GM18517 (cell line): ENCODE data around the gene PPP1R14D.

Experiments used
- ATAC-seq: cut with Tn5 transposase; IDR thresholded peaks from one replicate; pipeline ENCODE4 v1.9.1; 2021; ENCODE audit warnings: mild to moderate bottlenecking, moderate library complexity; ENCODE audit not compliant: unreplicated experiment

The PPP1R14D gene

DNA sequence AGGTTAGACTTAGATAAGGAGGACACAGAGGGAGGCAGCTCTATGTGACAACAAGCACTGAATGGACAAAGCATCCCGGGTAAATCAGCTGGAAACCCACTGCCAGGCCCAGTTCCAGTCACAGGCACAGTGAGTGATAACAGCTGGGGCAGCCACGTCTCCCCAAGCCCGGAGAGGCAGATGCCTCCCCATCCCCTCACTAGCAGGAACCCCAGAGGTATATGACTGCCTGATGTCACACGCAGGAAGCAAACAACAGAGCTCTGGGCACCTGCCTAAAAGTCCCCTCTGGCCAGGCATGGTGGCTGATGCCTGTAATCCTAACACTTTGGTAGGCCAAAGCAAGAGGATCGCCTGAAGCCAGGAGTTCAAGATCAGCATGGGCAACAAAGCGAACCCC, 40.5 kb downstream of the PPP1R14D start:
- ATAC-seq, result no peak

DNA sequence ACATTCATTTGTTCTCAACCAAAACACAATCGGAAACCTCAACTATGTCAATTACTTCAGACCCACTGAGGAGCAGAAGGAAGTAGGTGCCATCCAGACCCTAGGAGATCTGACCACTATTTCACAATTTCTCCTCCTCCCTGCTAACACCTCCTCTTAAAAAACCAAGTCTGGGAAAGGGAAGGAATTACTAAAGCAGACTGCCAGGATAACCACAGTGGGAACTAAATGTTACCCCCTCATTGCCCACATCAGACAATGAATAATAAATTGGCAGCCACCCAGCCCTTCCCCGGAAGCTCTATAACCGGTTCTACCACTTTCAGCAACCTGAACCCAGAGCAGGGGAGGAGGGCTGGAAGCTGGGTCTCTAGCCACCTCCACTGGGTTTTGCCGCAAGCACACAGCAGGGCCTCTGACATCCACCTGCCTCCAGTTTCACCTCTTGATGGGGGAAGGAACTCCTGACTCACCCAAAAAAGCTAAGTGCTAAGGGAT, 41.1 kb downstream of the PPP1R14D start:
- no peak for ATAC-seq

DNA sequence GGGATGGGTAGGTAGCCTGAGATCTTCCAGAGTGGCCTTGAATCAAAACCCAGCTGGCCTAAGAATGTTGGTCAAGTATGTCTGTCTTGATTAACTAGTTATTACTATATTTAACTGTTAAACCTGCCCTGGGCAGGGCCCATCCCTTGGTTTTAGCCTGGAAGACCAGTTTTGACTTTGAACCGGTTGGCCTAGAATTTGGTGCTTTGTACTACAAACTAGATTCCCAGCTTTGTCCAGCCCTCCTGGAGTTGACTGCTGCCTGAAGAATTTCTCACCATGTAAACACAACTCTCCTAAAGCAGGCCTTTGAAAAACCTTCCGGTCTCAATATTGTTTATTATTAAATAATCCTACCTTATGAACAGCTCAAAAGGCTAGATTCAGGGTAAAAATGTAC, 42.7 kb downstream of the PPP1R14D start:
- ATAC-seq, result no peak

DNA sequence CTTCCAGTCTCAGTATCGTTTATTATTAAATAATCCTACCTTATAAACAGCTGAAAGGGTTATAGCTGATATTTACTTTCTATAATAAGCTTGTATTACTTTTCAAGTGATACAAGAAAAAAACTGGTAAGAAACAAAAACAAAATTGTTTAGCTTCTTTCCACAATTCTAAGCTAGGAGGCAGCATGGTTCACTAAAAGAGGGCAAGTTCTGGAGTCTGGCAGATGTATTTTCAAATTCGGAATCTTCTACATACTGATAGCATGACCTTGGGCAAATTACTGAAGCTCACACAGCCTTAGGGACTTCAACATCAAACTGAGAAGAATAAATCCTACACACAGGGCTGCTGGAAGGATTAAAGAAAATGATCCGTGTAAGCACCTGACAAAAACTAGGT, 43.3 kb downstream of the PPP1R14D start:
- no peak for ATAC-seq

DNA sequence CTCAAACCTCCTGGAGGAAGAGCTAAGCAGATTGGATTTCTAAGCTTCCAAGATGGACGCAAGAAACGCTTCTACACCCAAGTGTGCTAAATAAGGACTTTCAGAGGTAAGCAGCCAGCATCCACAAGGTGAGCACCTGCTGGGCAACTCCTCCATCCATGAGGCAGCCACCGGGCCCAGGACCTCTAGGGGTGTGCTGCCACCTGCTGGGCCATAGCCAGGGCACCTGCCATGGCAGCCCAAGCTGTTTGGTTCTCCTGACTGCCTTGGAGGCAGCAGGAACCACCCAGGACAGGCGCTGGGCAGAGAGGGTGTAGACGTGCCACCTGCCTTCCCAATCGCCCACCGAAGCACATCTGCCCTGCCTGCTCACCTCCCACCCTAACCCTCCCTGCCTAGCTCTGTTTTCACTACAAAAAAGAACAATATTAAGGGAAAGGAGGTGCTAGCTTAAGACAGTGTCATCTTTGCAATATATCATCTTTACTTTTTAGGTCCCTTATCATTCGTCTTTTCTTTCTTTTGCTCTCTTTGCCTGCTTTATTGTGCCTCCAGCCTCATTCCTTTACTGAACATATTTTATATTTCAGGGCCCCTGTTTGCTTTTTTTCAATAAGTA, 45.8 kb downstream of the PPP1R14D start:
- no peak for ATAC-seq

DNA sequence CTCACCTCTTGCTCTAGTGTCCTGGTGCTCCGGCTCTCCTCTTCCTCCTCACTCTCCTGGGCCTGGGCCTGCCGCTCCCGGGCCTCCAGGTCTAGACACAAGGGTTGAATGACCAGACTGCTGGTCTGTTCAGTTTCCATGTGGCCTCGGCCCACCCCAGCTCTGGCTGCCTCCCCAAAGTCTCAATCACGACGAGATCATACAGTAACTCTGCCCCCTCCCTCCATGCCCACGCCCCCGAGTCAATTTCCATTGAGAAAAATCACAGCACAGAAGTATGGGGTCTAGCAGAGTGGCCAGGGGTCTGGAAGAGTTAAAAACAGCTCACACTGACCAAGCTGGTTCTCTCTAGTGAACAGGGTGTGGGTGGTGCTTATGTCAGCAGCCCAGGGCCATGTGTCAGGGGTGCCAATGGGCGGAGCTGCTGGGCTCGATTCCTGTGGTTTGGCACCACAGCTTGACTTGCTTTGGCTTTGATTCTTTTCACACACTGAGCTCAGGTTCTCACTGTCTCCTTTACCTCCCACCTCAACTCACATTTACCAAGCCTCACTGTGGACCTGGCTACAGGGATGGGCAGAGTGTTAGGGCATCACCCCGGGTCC, 51.9 kb downstream of the PPP1R14D start:
- no peak for ATAC-seq

DNA sequence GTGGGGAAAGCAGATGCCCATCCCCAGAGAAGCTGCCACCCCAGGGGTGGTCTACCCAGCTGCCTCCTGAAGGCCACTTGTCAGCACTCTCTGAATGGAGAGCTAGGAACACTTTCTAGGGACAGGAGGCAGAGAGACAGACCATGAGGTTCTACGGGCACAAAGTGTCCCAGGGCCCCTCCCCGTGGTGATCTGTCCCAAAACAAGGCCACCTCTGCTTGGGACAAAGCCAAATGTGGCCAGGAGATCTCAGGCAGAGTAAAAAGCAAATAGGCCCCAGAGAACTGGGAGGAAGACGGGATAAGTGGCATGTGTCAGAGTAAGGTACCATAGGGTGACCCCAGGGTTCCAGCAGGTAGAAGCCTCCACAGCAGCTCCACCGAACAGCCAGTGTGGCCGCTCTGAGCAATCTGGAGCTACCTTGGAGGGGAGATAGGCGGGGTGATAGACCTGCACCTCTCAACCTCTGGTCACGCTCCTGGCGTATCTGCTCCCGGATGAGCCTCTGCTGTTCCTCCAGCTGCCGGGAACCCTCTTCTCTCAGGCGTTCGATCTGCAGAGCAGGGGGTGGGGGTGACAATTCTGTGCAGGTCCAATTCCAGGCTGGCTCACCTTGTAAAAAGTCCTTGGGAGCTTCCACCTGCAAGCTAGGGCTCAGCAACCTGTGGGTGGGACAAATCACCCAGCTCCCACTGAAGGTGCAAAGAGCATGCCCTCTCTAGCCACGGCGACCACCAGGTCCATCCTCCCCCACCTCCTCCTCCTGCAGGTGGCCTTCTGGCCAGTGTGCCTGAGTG, 52.6 kb downstream of the PPP1R14D start:
- ATAC-seq, result no peak

DNA sequence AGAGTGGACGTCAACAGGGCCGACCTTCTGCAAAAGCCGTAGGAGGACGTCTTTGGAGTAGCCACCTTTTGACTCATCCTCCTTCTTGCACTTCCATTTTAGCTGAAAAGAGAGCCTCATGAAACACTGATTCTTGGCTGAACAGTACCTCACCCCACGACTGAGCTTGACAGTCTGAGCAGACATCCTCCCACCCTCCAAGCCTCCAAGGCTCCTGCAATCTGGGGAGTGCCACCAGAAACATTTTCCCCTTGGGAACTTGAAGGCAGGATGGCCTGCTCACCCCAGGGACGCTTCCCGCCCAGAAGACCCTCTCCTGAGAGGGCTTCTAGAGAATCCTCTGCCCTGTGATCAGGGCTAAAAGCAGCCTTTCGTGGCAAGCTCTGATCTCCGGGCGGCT, 53.5 kb downstream of the PPP1R14D start:
- no peak for ATAC-seq

DNA sequence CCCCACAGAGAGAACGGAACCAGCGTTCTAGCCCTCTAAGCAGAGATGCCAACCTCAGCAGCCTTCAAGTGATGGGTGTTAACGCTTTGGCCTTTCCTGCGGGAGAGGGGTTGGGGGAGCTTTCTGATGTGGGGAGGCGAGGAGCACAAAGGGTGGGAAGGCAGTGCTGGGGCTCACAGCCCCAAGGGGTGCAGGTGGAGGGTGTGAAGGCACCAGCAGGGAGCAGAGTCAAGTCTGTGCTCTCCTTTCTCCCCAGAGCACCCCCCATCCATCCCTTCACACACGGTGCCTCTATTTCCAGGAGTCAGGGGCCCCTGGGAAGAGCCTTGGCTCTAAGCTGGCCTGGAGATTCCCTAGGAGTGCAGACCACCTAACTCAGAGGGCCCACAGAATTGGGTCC, 54.6 kb downstream of the PPP1R14D start:
- no peak for ATAC-seq

DNA sequence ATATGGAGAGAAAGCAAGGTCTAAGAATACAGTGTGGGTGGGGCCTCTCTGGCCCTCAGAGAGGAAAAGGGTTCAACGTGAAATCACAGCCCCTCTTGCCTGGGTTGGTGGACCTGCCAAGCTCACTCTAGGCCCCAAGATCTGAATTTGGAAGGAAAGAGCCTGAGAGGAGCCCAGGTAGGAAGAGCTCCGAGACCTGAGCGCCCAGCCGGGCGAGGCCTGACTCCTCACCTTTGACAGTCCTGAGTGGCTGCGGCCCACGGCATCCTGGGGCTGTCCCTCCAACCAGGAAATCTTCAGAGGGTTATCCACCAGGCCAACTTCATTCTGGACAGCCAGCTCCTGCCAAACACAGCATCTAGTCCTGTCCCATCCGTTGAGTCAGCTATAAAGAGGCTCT, 55.0 kb downstream of the PPP1R14D start:
- no peak for ATAC-seq

DNA sequence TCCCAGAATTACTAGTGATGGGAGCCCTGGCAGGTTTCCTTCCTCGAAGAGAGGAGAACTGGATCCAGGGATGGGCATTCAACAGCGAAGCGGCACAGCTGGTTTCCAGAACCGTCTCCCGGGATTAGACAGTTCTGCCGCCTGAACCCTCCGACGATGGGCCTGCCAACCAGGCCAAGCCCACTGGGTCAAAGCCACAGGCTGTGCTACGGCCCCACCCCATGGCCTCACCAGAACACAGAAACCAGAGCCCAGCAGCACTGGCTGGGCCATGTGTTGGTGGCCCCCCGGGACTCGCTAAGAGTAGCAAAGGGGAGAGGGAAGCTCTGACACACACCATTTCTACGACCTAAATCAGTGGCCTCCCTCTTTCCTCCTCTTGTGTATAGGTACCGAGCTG, 56.5 kb downstream of the PPP1R14D start:
- ATAC-seq, result no peak

DNA sequence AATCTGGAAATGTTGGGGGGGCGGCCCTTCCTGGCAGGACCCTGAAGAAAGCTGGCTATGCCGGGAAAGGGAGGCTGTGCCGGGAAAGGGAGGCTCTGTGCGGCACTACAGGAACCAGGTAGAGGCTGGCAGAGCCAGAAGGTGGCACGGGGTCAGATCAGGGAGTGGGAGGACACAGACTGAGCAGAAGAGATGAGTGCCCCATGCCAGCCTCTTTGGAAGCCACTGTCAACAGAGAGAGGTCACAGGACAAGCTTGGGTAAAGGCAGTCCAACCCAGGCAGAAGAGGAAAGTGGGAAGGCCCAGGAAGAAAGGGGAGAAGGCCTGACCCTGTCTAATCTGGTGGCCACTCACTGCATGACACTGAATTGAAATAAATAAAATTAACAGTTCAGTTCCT, 57.3 kb downstream of the PPP1R14D start:
- ATAC-seq, result no peak

DNA sequence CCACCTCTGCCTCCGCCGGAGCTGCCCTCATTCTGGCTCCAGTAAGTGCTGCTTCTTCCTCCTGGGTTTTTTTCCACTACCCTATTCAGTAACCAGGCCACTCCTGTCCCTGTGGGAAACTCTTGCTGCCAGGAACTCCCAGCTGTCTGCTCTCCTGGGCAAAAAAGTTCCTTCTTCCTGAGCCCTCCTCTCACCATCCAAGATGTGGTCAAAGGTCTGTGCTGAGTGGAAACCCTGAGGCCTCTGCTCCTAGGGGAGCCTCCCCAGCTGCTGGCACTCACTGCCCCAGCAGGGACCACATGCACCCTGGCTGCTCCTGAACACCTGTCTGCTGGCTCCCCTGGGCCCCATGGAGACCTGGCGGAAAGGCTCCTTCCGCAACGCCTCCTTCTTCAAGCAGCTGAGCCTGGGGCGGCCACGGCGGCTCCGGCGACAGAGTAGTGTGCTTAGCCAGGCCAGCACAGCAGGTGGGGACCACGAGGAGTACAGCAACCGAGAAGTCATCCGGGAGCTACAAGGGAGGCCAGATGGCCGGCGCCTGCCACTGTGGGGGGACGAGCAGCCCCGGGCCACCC, 58.3 kb downstream of the PPP1R14D start:
- no peak for ATAC-seq

DNA sequence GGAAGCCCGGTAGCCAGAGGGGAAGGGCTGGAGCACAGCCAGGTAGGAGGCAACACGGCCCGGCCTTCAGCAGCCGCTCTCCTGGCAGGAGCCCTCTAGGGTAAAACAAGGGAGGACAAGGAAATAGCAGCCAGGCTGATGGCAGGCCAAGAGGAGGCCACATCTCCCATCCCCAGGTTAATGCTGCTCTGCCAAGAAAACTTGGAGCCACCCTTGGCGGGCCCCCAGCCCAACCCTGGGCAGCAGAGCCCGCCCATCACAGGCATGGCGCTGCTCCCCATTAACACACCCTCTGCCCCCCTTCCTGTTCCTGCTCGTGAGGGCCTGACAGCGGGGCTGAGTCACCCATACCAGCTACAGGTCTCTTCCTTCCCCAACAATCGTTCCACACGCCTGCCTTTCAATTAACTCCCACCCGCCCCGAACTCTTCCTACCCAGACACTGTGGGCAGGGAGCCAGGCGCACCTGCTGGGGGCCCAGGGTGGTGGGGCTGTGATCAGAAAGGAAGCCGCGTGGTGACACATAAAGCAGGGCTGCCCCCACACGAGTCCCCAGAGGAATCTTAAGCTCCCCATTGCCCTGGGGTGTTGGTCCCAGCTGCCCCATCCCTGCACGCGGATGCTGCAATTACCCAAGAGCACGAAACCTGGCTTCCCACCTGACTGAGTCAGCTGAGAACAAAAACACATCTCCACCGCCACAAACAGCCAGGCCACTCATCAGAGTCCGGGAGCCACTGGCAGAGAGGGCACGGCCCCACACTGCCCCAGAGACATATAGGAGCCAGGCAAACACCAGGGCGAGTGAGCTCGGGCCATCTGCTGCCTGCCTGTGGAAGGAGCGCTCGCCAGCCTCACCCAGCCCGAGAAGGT, 59.0 kb downstream of the PPP1R14D start, which contains the start of gene C15orf62:
Gene C15orf62 (plus strand): TSS at position 707 of the 873 bp plus-strand sequence. CDS start 516 bp downstream, outside the sequence.
- peak; percentile 39 for ATAC-seq

DNA sequence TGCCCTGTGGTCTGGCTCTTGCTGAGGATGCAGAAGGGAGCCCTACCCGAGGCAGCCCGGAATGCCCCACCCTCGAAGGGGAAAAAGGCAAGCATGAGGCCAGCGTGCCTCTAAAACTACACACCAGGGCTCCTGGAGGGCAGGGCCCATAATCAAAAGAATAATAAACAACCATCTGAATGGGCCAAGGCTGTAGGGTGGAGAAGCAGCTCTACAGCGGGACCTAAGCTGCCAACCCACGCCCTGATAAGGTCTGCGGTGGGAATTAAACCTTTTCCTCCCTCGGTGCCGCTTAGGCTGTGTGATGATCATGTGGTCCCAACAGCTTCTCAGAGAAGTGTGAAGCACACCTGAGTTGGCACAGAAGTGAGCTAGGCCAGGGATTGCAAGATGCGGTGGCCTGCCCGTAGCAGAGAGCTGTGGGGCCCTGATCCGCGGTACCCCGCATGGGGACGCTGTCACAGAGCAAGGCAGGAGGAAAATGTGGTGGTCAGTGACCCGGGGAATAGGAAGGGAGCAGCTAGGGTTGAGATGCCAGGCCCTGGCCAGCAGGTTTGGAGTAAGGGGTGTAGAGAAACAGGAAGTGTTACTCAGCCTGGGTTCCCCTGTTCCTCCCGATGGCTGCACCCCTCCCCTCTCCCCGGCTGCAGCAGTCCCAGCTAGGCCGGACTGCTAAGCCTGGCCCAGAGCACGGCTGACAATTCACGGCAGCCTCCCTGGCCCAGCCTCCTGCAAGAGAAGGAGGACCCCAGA, 59.8 kb downstream of the PPP1R14D start:
- no peak for ATAC-seq

DNA sequence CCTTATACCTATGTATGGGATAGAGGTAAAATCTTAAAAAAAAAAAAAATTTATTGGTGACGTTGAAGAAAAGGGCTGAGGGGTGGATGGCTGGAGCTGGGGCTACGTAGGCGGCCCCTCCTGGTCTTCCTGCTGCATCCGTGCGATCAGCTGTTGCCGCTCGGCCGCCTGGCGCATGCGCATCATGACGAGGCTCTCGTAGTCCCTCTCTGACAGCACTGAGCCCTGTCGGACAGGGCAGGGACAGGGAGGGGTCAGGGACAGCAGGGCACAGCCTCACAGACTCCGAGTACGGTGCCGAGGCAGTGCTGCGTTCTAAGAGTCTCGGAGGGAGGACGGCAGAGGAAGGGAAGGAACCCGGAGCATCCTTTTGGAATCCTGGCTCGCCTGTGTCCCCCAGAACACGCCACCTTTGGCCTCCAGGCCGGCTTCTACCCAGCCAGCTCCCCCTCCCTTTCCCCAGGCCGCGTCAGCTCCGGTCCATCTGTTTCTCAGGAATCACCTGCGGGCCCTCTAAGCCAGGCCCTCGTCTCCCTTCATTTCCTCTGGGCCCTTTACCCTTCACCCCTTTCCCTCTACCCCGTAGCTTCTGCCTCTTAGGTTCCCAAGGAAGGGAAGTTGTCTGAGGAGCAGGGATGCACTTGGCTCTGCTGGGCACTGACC, 60.5 kb downstream of the PPP1R14D start:
- no peak for ATAC-seq

DNA sequence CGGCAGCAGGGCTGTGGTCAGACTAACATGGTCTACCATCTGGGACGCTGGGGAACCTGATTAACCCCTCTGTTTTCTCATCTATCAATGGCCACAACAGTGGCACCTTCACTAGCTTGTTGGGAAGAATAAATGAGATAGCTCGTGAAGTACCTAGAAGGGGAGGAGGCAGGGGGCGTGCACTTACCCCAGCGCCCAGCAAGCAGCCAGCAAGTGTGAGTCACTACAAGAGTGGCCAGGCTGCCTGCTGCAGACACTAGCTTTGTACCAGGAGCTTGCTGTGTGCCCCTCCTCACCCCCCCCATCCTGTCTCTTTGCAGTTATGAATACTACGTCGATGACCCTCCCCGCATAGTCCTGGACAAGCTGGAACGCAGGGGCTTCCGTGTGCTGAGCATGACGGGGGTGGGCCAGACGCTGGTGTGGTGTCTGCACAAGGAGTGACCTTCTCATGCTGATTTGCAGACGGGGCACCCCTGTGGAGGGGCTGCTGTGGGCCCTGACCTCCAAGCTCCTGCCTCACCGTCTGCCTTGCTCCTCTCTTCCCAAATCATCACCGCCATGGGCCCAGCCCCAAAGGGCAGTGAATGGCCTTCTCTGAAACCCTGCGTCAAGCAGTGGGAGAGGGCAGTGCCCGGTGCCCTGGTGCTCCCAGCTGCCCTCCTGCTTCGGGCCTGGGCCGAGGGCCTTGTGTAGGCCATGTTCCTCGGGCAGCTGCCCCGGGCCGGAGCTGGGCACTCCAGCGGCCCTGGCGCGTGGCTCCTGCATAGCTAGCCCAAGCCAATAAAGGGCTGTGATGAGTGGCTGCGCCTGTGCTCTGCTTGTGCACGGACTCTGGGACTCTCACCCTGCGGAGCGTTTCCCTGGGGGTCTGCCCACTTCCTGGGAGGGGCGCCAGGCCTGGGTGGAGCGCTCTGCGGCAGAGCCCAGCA, 61.3 kb downstream of the PPP1R14D start:
- no peak for ATAC-seq

DNA sequence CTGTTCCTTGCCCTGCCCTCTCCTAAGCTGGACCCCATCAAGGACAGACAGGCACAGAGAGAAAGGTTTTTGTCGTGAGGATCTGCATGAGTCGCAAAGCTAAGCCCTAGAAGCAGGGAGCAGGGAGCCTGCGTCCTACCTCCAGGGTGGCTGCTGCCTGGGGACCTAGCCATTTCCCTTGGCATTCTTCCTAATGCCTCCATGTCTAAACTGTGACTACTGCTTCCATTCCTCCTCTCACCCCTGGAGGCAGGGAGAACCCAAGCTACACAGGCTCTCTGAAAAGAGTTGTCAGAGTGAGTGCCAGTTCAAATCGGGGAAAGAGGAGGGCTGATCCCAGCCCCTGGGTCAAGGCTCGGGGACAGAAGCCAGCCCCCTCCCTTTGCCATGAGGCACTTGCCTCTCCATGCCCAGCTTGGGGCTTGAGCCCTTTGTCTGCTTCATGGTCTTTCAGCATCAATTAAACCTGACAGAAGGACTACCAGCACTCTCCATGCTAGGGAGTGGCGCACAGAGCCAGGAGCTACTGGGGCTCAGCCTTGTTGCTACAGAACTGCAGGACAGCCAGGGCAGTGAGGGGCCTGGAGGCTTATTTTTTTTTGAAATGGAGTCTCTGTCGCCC, 62.2 kb downstream of the PPP1R14D start:
- no peak for ATAC-seq
